ENCODE data around the gene PSMA6.

The PSMA6 gene

DNA sequence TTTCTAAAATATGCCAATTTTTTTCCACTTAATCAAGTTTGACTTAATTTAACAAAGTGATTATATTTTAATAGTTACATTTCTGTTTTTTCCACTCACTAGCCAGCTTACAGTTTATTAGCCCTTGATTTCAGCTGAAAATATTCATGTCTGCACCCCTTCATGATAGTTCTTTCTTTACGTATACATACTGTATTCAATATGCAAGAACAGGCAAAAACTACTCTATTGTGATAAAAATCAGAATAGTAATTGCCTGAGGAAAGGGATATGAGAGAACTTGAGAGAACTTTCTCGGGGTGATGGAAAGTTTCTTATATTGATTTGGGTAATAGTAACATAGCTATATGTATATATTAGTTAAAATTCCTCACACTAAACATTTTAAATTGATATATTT, 17.4 kb upstream of the PSMA6 start:
- no peak overlapping the region for H3K27ac ChIP-seq (ENCODE audit: extremely low read depth, low read depth, low read length)
- ChIA-PET POLR2A (no interaction called here), CTCF (interaction anchor here (0.6 to 0.7 kb wide), 2 partner anchors 43 to 163 kb away, joined by 3 read pairs; no protein-coding TSS in a partner anchor)
- TF ChIP-seq ZNF624 (tag by site-specific recombination; IDR thresholded peaks at IDR 0.05) (no peak), OSR2 (tag by site-specific recombination; IDR thresholded peaks at IDR 0.05) (no peak), GLIS1 (tag by site-specific recombination; IDR thresholded peaks at IDR 0.05) (no peak), ZNF169 (tag by site-specific recombination; IDR thresholded peaks at IDR 0.05) (no peak), ZNF404 (tag by site-specific recombination; IDR thresholded peaks at IDR 0.05) (no peak), PRDM6 (tag by site-specific recombination; IDR thresholded peaks at IDR 0.05) (no peak), ZNF621 (tag by site-specific recombination; IDR thresholded peaks at IDR 0.05) (no peak), ZNF19 (tag by site-specific recombination; IDR thresholded peaks at IDR 0.05; ENCODE audit: low read depth) (no peak), ZNF792 (tag by site-specific recombination; IDR thresholded peaks at IDR 0.05) (no peak), ZNF26 (tag by site-specific recombination; IDR thresholded peaks at IDR 0.05) (no peak), ZNF138 (tag by site-specific recombination; IDR thresholded peaks at IDR 0.05; ENCODE audit: borderline replicate concordance) (no peak), ZNF843 (tag by site-specific recombination; IDR thresholded peaks at IDR 0.05) (no peak)
- TF ChIP-seq, protein P1, sequence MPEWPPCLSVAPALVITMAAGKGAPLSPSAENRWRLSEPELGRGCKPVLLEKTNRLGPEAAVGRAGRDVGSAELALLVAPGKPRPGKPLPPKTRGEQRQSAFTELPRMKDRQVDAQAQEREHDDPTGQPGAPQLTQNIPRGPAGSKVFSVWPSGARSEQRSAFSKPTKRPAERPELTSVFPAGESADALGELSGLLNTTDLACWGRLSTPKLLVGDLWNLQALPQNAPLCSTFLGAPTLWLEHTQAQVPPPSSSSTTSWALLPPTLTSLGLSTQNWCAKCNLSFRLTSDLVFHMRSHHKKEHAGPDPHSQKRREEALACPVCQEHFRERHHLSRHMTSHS (tag by site-specific recombination; IDR thresholded peaks at IDR 0.05) = no peak
- TF ChIP-seq, protein P2, sequence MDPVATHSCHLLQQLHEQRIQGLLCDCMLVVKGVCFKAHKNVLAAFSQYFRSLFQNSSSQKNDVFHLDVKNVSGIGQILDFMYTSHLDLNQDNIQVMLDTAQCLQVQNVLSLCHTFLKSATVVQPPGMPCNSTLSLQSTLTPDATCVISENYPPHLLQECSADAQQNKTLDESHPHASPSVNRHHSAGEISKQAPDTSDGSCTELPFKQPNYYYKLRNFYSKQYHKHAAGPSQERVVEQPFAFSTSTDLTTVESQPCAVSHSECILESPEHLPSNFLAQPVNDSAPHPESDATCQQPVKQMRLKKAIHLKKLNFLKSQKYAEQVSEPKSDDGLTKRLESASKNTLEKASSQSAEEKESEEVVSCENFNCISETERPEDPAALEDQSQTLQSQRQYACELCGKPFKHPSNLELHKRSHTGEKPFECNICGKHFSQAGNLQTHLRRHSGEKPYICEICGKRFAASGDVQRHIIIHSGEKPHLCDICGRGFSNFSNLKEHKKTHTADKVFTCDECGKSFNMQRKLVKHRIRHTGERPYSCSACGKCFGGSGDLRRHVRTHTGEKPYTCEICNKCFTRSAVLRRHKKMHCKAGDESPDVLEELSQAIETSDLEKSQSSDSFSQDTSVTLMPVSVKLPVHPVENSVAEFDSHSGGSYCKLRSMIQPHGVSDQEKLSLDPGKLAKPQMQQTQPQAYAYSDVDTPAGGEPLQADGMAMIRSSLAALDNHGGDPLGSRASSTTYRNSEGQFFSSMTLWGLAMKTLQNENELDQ (tag by site-specific recombination; IDR thresholded peaks at IDR 0.05; ENCODE audit: low read depth) = no peak
- H3K9me3 ChIP-seq (ENCODE audit: control insufficient read depth, insufficient read depth, low read depth, low read length) = no peaks in the 10 kb centered on the region
- no peaks in the 10 kb centered on the region for H3K4me1 ChIP-seq (ENCODE audit: control insufficient read depth, insufficient read depth, low read length)
- peaks cover 9 to 19% of the 10 kb centered on the region in 2 experiments for H3K36me3 ChIP-seq (ENCODE audit: control insufficient read depth in 2 of 2, insufficient read depth in 1 of 2, low read length in 2 of 2)
- H3K4me3 ChIP-seq (ENCODE audit: low read depth, low read length) = no peak overlapping the region

- Histone ChIP-seq H3K9me3 (ENCODE audit: control insufficient read depth, insufficient read depth, low read depth, low read length) (no peaks in the 10 kb centered on the region), H3K27ac (ENCODE audit: extremely low read depth, low read depth, low read length) (no peak overlapping the region), H3K4me1 (ENCODE audit: control insufficient read depth, insufficient read depth, low read length) (no peaks in the 10 kb centered on the region), H3K36me3 (ENCODE audit: control insufficient read depth in 2 of 2, insufficient read depth in 1 of 2, low read length in 2 of 2) (peaks cover 9 to 12% of the 10 kb centered on the region in 2 experiments), H3K4me3 (ENCODE audit: low read depth, low read length) (no peak overlapping the region)
- TF ChIP-seq PRDM10 (tag by site-specific recombination; IDR thresholded peaks at IDR 0.05) (peak; percentile 64), ZNF354C (tag by site-specific recombination; IDR thresholded peaks at IDR 0.05; ENCODE audit: borderline replicate concordance, low read depth) (no peak)
- CTCF ChIA-PET = no interaction called here
- POLR2A ChIA-PET = no interaction called here
These were observed 15.0 kb upstream of the PSMA6 start for GRCh38 chr14:35277179-35277578.
